Measurements from ENCODE around the gene PIP4P1. TPM values are rescaled to one million over a fixed set of nuclear protein-coding genes. Genes with fewer than 3 reads are reported as not detected.

Gene PIP4P1
- total RNA-seq, 3 donors from 2014 or later (not counting 1 experiment from before 2014, with no cell fraction given): 61.5 to 68.2 (median 63.3) TPM

DNA sequence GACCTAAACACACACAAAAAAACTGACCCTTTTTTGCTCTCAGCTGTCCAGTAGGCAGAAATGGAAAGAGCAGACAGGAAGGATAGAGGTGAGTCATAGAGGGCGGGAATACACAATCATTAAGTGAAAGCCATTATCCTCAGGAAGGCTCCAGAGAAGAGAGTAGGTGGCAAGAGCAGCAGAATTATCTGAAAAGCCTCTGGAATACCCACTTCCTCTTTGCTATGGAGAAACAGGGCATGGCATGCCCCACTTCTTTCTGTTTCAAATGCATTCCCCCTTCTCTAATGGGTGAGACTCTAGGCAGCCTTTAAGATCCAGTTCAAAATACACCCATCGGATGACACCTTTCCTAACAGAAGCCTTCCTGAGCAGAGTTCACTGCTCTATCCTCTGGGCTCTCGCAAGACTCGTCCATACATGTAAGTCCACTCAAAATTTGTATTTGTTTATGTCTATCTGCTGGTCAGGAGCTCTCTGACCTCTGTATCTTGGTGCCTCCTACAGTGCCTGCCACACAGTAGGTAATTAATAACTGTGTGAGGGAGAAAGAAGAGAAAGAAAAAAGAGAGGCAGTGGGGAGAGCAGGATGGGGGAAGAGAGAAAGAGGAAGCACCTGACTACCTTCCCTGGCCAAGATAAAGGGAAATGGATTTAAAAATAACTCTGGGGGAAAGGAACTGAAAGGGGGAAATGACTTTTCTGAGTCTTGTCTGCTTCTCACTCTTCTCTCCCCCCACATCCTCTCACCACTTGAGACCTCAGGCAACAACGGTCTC is 33.8 kb downstream of the PIP4P1 start:
- intact Hi-C loops (cut with micrococcal nuclease): no loop called here
- Mint-ChIP-seq H3K4me3 (peak overlapping the region; percentile 54), H3K9me3 (no peaks in the 10 kb centered on the region), H3K27me3 (ENCODE audit: low read depth in 2 of 2) (no peaks in the 10 kb centered on the region), H3K36me3 (no peaks in the 10 kb centered on the region), H3K27ac (peak overlapping the region; percentile 74 to 76), H3K4me1 (peaks cover 23 to 28% of the 10 kb centered on the region in 2 donors)
- TF ChIP-seq, protein P1, sequence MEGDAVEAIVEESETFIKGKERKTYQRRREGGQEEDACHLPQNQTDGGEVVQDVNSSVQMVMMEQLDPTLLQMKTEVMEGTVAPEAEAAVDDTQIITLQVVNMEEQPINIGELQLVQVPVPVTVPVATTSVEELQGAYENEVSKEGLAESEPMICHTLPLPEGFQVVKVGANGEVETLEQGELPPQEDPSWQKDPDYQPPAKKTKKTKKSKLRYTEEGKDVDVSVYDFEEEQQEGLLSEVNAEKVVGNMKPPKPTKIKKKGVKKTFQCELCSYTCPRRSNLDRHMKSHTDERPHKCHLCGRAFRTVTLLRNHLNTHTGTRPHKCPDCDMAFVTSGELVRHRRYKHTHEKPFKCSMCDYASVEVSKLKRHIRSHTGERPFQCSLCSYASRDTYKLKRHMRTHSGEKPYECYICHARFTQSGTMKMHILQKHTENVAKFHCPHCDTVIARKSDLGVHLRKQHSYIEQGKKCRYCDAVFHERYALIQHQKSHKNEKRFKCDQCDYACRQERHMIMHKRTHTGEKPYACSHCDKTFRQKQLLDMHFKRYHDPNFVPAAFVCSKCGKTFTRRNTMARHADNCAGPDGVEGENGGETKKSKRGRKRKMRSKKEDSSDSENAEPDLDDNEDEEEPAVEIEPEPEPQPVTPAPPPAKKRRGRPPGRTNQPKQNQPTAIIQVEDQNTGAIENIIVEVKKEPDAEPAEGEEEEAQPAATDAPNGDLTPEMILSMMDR (IDR thresholded peaks at IDR 0.05): no peak
- H3K27me3 ChIP-seq (ENCODE audit: control insufficient read depth, insufficient read depth, low read length): no peaks in the 10 kb centered on the region
- H3K9me3 ChIP-seq (ENCODE audit: control insufficient read depth, insufficient read depth, low read length): no peaks in the 10 kb centered on the region
- WGBS (ENCODE audit: insufficient coverage): 32% methylated on average over 5 of the region's 5 CpGs
- no peaks in the 10 kb centered on the region for H3K36me3 ChIP-seq (ENCODE audit: control insufficient read depth, insufficient read depth, low read length)
- ATAC-seq (peak in 2 of 3 donors; percentile 58), DNase-seq (peak in 1 of 2 donors; percentile 21)
- H3K27ac ChIP-seq (ENCODE audit: low read length): peak overlapping the region; percentile 60
- no peak overlapping the region for H3K4me3 ChIP-seq (ENCODE audit: low read length)
- H3K4me1 ChIP-seq (ENCODE audit: control insufficient read depth, insufficient read depth, low read length): peaks cover 34% of the 10 kb centered on the region

DNA sequence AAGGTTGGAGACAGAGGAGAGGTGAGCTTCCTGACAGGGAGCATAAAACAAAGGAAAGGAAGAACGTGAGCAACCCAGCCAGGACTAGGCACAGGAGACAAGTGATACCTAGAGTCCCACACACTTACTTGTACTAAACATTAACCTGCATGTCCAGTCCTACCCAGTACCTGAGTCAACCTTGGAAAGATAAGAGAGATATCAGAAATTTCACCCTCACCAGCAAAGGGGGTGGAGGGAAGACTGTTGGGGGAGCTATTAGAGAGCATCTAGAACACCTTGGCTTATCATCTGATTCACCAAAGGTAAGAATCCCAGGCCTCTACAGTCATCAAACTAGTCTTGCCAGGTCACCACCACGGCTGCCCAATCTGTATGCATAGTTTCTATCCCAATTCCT is 36.4 kb downstream of the PIP4P1 start:
- Histone ChIP-seq H3K4me3 (ENCODE audit: low read length) (no peak overlapping the region), H3K27ac (ENCODE audit: low read length) (no peak overlapping the region), H3K9me3 (ENCODE audit: control insufficient read depth, insufficient read depth, low read length) (no peaks in the 10 kb centered on the region), H3K36me3 (ENCODE audit: control insufficient read depth, insufficient read depth, low read length) (no peaks in the 10 kb centered on the region), H3K27me3 (ENCODE audit: control insufficient read depth, insufficient read depth, low read length) (no peaks in the 10 kb centered on the region), H3K4me1 (ENCODE audit: control insufficient read depth, insufficient read depth, low read length) (peaks cover 27% of the 10 kb centered on the region)
- 44% methylated on average over 2 of the region's 2 CpGs for WGBS (ENCODE audit: insufficient coverage)
- ATAC-seq (no peak), DNase-seq (no peak)
- Mint-ChIP-seq H3K4me3 (no peak overlapping the region), H3K27ac (no peak overlapping the region), H3K36me3 (no peaks in the 10 kb centered on the region), H3K9me3 (no peaks in the 10 kb centered on the region), H3K27me3 (ENCODE audit: low read depth in 2 of 2) (no peaks in the 10 kb centered on the region), H3K4me1 (peaks cover 23 to 26% of the 10 kb centered on the region in 2 donors)
- intact Hi-C loops (cut with micrococcal nuclease): no loop called here
- TF ChIP-seq, protein P1 (IDR thresholded peaks at IDR 0.05): no peak

DNA sequence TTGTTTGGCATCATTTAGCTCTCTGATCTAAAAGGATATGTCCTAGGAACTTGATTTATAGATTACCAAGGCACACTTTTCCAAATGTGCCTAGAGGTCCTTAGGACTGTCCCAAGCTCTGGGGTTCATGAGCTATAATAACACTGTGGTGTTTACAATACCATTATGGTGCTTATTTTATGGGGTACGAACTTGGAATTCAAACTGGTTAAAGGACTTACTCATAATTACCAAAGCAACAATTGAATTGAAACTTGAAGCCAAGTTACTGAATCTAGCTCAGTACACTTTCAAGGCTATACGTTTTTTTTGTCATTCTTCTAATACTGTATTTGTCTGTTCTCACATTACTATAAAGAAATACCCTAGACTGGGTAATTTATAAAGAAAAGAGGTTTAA is 38.3 kb downstream of the PIP4P1 start:
- Histone ChIP-seq H3K4me3 (ENCODE audit: low read length) (no peak overlapping the region), H3K9me3 (ENCODE audit: control insufficient read depth, insufficient read depth, low read length) (no peaks in the 10 kb centered on the region), H3K27me3 (ENCODE audit: control insufficient read depth, insufficient read depth, low read length) (no peaks in the 10 kb centered on the region), H3K36me3 (ENCODE audit: control insufficient read depth, insufficient read depth, low read length) (no peaks in the 10 kb centered on the region), H3K4me1 (ENCODE audit: control insufficient read depth, insufficient read depth, low read length) (peaks cover 8% of the 10 kb centered on the region), H3K27ac (ENCODE audit: low read length) (no peak overlapping the region)
- no peak overlapping the region for H3K4me3 Mint-ChIP-seq
- no peaks in the 10 kb centered on the region for H3K27me3 Mint-ChIP-seq (ENCODE audit: low read depth in 2 of 2)
- DNase-seq (no peak), ATAC-seq (no peak)
- no peak overlapping the region for H3K27ac Mint-ChIP-seq
- no peaks in the 10 kb centered on the region for H3K9me3 Mint-ChIP-seq
- TF ChIP-seq, protein P1 (IDR thresholded peaks at IDR 0.05): no peak
- intact Hi-C loops (cut with micrococcal nuclease): no loop called here
- H3K4me1 Mint-ChIP-seq: peaks cover 9% of the 10 kb centered on the region in 2 donors
- no peaks in the 10 kb centered on the region for H3K36me3 Mint-ChIP-seq
- WGBS (ENCODE audit: insufficient coverage): 100% methylated on average over 1 of the region's 2 CpGs

DNA sequence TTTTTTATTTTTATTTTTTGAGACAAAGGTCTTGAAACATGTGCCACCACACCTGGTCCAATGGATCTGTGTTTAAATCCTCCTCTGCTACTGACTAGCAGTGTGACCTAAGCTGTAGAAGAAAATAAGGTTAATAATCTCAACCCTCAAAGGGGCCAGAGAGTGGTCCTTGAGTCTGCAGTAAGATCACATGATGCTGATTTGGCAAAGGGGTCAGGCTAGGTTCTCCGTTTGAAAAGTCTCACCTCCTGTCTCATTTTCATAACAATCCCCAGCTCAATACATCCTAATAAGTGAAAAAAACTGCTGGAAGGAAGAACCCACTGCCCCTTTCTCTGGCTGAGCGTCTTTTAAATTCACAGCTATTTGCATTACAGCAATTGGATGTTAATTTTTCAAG is 40.0 kb downstream of the PIP4P1 start:
- H3K4me3 Mint-ChIP-seq: no peak overlapping the region
- no peak overlapping the region for H3K27ac Mint-ChIP-seq
- TF ChIP-seq, protein P1 (IDR thresholded peaks at IDR 0.05): no peak
- no peaks in the 10 kb centered on the region for H3K27me3 ChIP-seq (ENCODE audit: control insufficient read depth, insufficient read depth, low read length)
- no peak overlapping the region for H3K27ac ChIP-seq (ENCODE audit: low read length)
- no peak overlapping the region for H3K4me3 ChIP-seq (ENCODE audit: low read length)
- no peaks in the 10 kb centered on the region for H3K36me3 ChIP-seq (ENCODE audit: control insufficient read depth, insufficient read depth, low read length)
- 82% methylated on average over 2 of the region's 2 CpGs for WGBS (ENCODE audit: insufficient coverage)
- no peaks in the 10 kb centered on the region for H3K36me3 Mint-ChIP-seq
- no peaks in the 10 kb centered on the region for H3K4me1 ChIP-seq (ENCODE audit: control insufficient read depth, insufficient read depth, low read length)
- no peaks in the 10 kb centered on the region for H3K9me3 Mint-ChIP-seq
- no peak for ATAC-seq
- DNase-seq: no peak
- intact Hi-C loops (cut with micrococcal nuclease): no loop called here
- H3K27me3 Mint-ChIP-seq (ENCODE audit: low read depth in 2 of 2): no peaks in the 10 kb centered on the region
- H3K4me1 Mint-ChIP-seq: no peaks in the 10 kb centered on the region
- H3K9me3 ChIP-seq (ENCODE audit: control insufficient read depth, insufficient read depth, low read length): no peaks in the 10 kb centered on the region

Measured in natural killer cell (primary cell).